ENCODE data around the gene JDP2.
A peak's percentile ranks its signal among the peaks of the same experiment; 100 is the strongest.

The JDP2 gene

GRCh38 chr14:75513911-75514672 lies 86.3 kb downstream of the JDP2 start:
- no peak overlapping the region for H3K27ac Mint-ChIP-seq
- peaks cover 13% of the 10 kb centered on the region for H3K9me3 Mint-ChIP-seq (ENCODE audit: low read depth)
- H3K27me3 Mint-ChIP-seq, result no peaks in the 10 kb centered on the region
- H3K36me3 Mint-ChIP-seq, result peaks cover 5% of the 10 kb centered on the region
- H3K4me3 Mint-ChIP-seq, result no peak overlapping the region
- H3K4me1 Mint-ChIP-seq (ENCODE audit: low read depth), result peaks cover 35% of the 10 kb centered on the region

GRCh38 chr14:75514673-75515628 lies 87.1 kb downstream of the JDP2 start:
- H3K9me3 Mint-ChIP-seq (ENCODE audit: low read depth), result peaks cover 13% of the 10 kb centered on the region
- H3K27me3 Mint-ChIP-seq, result no peaks in the 10 kb centered on the region
- H3K4me3 Mint-ChIP-seq, result peak overlapping the region; percentile 77
- H3K36me3 Mint-ChIP-seq, result peaks cover 5% of the 10 kb centered on the region
- H3K27ac Mint-ChIP-seq, result peak overlapping the region; percentile 93
- peaks cover 33% of the 10 kb centered on the region for H3K4me1 Mint-ChIP-seq (ENCODE audit: low read depth)

GRCh38 chr14:75515629-75515996 lies 87.8 kb downstream of the JDP2 start:
- peaks cover 13% of the 10 kb centered on the region for H3K9me3 Mint-ChIP-seq (ENCODE audit: low read depth)
- H3K4me3 Mint-ChIP-seq, result peak overlapping the region; percentile 25
- H3K27me3 Mint-ChIP-seq, result no peaks in the 10 kb centered on the region
- H3K27ac Mint-ChIP-seq, result peak overlapping the region; percentile 61
- peaks cover 5% of the 10 kb centered on the region for H3K36me3 Mint-ChIP-seq
- peaks cover 35% of the 10 kb centered on the region for H3K4me1 Mint-ChIP-seq (ENCODE audit: low read depth)

- Mint-ChIP-seq H3K9me3 (ENCODE audit: low read depth) (no peaks in the 10 kb centered on the region), H3K4me3 (no peak overlapping the region), H3K4me1 (ENCODE audit: low read depth) (peaks cover 52% of the 10 kb centered on the region), H3K27me3 (no peaks in the 10 kb centered on the region), H3K36me3 (peaks cover 5% of the 10 kb centered on the region), H3K27ac (no peak overlapping the region)
These were observed 90.8 kb downstream of the JDP2 start for GRCh38 chr14:75518625-75519024.

- Mint-ChIP-seq H3K36me3 (peaks cover 5% of the 10 kb centered on the region), H3K4me3 (no peak overlapping the region), H3K4me1 (ENCODE audit: low read depth) (peaks cover 57% of the 10 kb centered on the region), H3K27me3 (no peaks in the 10 kb centered on the region), H3K9me3 (ENCODE audit: low read depth) (no peaks in the 10 kb centered on the region), H3K27ac (peak overlapping the region; percentile 99)
These were observed 91.6 kb downstream of the JDP2 start for GRCh38 chr14:75519394-75519793.

- Mint-ChIP-seq H3K27ac (peak overlapping the region; percentile 99), H3K36me3 (peaks cover 12% of the 10 kb centered on the region), H3K9me3 (ENCODE audit: low read depth) (no peaks in the 10 kb centered on the region), H3K4me3 (peak overlapping the region; percentile 32), H3K4me1 (ENCODE audit: low read depth) (peaks cover 62% of the 10 kb centered on the region), H3K27me3 (no peaks in the 10 kb centered on the region)
These were observed 92.3 kb downstream of the JDP2 start for GRCh38 chr14:75519826-75520728.

- Mint-ChIP-seq H3K4me3 (peak overlapping the region; percentile 32), H3K4me1 (ENCODE audit: low read depth) (peaks cover 62% of the 10 kb centered on the region), H3K36me3 (peaks cover 13% of the 10 kb centered on the region)
These were observed 93.0 kb downstream of the JDP2 start for GRCh38 chr14:75520852-75521251.

GRCh38 chr14:75521415-75522199 lies 93.8 kb downstream of the JDP2 start:
- Mint-ChIP-seq H3K9me3 (ENCODE audit: low read depth) (no peaks in the 10 kb centered on the region), H3K4me3 (peak overlapping the region; percentile 98), H3K27ac (peak overlapping the region; percentile 99), H3K27me3 (no peaks in the 10 kb centered on the region), H3K36me3 (peaks cover 13% of the 10 kb centered on the region), H3K4me1 (ENCODE audit: low read depth) (peaks cover 64% of the 10 kb centered on the region)

More at GRCh38 chr14:75520852-75521251, 93.0 kb downstream of the JDP2 start:
- H3K9me3 Mint-ChIP-seq (ENCODE audit: low read depth), result no peaks in the 10 kb centered on the region
- peak overlapping the region; percentile 99 for H3K27ac Mint-ChIP-seq
- H3K27me3 Mint-ChIP-seq, result no peaks in the 10 kb centered on the region

GRCh38 chr14:75522224-75522982 lies 94.6 kb downstream of the JDP2 start, which contains the start of gene BATF:
TSS of gene BATF (plus strand) at chr14:75522469. CDS start at chr14:75522683, 214 bp downstream.
- Mint-ChIP-seq H3K4me1 (ENCODE audit: low read depth) (peaks cover 68% of the 10 kb centered on the region), H3K27me3 (no peaks in the 10 kb centered on the region), H3K27ac (peak within 1 kb of the TSS; percentile 99), H3K9me3 (ENCODE audit: low read depth) (no peaks in the 10 kb centered on the region), H3K36me3 (peaks cover 13% of the 10 kb centered on the region), H3K4me3 (peak within 1 kb of the TSS; percentile 98)

- peaks cover 73% of the 10 kb centered on the region for H3K4me1 Mint-ChIP-seq (ENCODE audit: low read depth)
- H3K27ac Mint-ChIP-seq, result peak overlapping the region; percentile 99
- peaks cover 18% of the 10 kb centered on the region for H3K36me3 Mint-ChIP-seq
- H3K27me3 Mint-ChIP-seq, result no peaks in the 10 kb centered on the region
- no peaks in the 10 kb centered on the region for H3K9me3 Mint-ChIP-seq (ENCODE audit: low read depth)
- H3K4me3 Mint-ChIP-seq, result peak overlapping the region; percentile 98
These were observed 95.1 kb downstream of the JDP2 start for GRCh38 chr14:75522983-75523318.

All from activated naive CD8-positive, alpha-beta T cell (primary cell).